Left hindlimb (tissue), 1 donor: ENCODE data around the gene CNTNAP2.

Source experiments
- DNase-seq: peaks from one replicate; pipeline ENCODE4 v3.0.0-alpha.2; 2018

Gene CNTNAP2

DNA sequence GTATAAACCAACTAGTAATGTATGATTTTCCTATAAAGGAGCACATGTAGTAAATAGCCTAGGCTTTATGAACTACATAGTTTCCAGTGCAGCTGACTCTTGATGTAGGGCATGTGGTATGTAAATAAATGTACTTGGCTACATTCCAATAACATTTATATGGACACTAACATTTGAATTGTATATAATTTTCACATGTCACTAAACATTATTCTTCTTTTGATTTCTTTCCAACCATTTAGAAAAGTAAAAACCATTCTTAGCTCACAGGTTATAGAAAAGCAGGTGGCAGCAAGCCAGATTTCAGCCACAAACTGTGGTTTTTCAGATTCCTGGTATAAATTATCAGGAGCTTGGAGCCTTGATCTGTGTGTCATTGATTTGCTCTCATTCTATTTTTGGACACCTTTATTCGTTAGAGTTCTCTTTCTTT, 1182.0 kb downstream of the CNTNAP2 start:
- no peak for DNase-seq

DNA sequence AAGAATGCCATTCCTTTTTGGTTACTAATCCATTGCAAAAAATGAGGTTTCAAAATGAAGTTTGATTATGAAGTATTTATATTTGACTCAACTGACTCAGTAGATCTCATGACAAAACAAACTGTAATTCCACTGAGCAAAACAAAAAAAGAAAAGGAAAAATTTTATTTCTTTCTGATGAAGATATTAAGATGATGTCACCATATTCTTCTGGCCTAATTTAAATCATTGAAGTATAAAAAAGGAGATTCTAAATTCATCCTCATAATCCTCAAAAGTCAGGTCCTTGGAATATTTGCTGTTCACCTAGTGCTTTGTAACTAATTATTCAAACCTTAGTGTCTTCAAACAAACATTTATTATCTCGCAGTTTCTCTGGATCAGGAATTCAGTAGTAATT, 1183.7 kb downstream of the CNTNAP2 start:
- no peak for DNase-seq

DNA sequence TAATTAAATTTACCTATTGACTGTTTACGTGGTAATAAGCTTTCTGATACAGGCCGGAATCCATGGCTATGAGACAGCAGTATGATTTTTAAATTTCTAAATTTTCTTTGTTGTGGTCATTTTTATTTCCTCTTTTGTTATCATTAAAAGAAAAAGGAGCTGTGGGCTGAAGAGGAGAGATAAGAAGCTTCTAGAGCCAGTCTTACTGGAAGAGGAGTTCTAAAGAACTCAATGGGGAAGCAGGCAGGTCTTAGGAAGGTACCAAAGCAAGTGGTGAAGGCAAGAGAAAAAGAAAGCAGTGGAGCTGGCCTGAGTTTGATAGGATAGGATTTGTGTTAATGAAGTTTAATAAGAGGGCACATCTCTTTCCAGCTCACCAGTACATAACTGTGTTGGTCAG, 1187.8 kb downstream of the CNTNAP2 start:
- no peak for DNase-seq

DNA sequence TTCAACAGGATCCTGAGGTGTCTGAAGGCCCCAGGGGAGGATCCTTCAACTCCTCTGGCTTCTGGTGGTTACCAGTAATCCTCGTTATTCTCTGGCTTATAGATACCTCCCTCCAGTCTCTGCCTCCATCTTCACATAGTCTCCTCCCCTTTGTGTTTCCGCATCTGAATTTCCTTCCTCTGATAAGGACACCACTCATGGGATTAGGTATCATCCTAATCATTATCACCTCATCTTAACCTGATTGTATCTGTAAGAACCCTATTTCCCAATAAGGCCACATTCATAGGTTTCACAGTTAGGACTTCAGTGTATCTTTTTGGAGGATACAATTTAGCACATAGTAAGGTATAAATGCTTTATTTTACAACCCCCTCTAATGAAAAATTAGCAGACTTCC, 1189.2 kb downstream of the CNTNAP2 start:
- DNase-seq = no peak

DNA sequence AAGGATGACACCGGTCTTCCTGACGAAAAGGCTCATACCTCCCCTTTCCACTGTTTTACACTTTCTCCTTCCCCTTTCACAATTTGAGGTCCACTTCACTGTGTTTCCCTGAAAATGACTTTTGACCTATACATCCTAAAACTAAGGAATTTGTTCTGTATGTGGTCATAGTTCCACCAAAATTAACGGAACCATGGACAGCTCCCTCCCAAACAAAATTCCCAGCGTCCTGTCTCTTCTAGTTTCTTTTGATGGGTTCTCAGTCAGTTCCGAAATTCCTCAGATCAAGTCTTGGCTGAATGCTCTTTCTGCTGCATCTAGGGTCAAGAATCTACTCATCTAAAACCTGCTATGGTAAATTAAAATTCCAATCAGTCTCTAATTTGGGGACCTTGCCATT, 1191.9 kb downstream of the CNTNAP2 start:
- no peak for DNase-seq

DNA sequence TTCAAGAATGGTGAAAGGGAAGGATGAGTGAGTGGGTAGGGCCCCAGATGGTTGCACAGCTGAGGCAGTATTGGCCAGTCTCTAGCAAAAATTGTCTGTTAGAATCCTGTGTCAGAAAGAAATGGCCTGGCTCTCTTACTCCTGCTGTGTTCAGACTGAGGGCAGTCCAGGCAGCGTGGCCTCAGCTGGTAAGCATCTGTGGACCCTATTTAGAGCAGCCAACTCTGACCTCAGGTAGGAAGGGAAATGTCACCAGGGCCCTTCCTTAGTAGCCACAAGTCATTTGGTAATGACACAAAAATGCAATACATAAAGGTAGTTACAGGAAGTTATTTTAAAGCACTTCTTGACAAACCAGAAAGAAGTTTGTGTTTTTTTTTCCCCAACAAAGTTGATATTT, 1194.7 kb downstream of the CNTNAP2 start:
- DNase-seq = no peak

DNA sequence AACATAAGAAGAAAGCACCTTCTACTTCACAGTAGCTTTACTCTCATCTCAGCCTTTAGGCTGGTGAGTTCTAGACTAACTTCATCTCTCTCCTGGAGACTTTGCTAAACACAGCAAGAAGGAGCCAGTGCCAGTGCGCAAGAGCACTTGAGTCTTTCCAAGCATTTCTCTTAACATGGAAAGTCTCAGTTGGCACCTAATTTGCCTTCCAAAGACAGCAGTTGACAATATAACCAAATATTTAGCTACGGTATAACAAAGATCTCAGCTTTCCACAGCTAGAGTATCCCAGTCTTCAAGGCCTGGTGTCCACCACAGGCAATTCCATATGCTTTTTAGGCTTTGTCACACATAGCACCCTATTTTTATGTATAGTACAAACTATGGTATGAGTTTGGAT, 1204.9 kb downstream of the CNTNAP2 start:
- no peak for DNase-seq

DNA sequence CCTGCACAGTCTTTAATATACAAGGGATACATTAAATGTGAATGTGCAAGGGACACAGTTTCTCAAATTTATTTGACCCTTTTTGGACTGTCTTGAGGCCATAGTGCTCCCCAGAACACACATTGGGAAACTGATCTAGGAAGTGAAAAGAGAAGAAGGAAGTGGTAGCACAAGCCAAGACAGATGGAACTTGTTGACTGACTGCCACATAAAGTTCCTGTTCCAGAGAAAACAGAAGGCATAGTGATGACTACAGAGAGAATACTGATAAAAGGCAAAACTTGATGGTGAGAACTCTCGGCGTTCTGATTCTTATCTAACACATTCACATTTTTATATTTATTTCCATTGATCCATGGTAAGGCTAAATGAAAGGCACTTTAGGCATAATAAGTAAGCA, 1216.4 kb downstream of the CNTNAP2 start:
- no peak for DNase-seq

DNA sequence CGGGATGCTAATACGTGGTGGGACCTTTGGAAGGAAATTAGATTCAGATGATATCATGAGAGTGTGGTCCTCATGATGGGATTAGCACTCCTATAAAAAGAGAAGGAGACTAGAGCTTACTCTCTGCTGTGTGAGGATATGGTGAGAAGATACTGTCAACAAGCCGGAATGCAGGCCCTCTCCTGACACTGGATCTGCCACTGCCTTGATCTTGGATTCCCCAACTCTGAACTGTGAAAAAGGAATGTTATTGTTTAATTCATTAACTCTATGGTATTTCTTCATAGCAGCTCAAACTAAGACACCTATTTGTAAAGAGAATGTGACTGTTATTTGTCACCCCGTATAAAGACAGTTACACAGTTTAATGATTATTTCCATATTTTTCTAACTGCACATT, 1246.5 kb downstream of the CNTNAP2 start:
- no peak for DNase-seq

DNA sequence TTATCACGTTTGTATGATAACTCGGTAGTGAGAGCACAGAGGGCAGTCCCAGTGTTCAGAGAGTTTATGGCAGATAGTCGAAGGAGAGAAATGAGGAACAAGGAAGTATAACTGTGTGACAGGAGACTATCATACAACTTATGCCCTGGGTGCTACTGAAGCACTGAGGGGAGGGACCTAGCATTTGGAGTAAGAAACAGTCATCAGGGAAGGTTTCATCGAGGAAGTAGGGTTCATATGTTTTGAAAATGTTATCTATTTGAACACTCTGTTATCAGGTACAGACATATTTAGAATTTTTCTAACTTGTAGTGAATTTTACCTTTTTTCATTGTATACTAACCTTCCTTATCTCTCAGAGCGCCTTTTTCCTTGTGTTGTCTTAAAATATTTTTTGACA, 1259.6 kb downstream of the CNTNAP2 start:
- no peak for DNase-seq

DNA sequence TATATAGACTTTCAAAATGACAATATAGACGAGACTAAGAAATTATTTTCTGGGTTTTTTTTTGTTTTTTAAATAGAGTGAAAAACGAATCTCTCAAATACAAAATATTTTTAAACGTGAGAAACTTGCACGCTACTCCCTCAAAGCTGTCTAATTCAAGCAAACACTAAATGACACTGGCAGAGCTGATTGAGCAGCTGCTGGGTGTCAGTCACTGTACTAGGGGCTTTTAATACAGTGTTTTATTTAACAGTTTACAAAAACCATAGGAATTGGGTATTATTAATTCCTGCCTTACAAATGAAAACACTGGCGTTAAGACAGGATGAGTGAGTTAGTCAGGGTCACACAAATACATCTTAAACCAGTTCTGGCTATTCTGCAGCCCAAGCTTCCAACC, 1264.3 kb downstream of the CNTNAP2 start:
- no peak for DNase-seq

DNA sequence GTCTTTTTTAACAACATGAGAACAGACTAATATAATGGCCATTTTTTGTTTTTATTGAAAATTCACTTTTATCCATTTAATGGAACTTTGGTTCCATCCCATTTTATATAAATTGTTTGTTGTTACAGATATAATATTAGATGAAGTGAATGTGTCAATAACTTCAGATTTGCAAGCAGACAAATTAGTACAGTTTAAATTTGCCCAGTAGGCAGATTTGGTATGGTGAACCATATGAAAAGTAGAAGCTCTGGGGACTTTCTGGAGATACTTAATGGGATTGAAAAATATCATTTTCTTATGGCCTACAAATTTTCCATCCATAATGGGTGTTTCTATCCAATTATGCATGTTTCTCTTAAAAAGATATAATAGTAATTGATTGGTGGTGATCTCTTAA, 1277.7 kb downstream of the CNTNAP2 start:
- no peak for DNase-seq

DNA sequence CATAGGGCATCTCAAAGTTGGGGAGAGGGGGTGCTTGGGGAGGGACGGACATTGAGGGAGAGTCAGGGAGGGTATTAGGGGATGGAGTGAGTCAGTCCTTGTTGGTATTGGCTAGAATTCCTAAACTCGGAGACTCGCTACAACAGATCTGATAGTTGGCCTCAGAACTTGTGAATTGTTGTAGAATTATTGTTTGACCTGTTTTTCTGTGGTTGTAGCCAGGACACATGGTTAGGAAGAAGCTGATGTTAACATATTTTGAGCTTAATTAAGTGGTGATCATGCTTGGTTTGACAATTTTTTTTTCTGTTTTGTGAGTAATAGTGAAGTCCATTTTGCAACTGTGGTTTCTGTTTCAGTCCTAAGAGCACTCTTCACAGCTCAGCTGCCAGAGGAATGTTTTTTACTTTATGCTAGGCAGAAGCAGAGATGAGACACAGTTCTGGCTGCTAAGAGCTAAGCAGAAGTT, 1283.7 kb downstream of the CNTNAP2 start:
- no peak for DNase-seq

DNA sequence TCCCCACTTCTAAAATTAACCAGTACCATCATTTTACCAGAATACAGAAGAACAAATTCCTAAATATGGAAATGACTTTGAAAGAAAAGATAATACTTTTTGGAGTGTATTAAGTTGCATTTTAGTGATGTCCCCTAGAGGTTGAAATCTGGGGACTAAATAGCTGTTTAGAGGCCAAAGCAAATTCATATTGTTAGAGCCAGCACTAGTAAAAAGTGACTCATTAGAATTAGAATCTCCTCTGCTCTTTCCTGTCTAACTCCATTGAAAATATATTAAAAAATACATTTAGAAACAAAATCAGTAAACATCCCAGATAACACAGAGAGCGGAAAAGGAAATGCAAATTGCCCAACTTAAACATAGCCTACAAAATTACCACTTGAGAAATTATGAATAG, 1284.3 kb downstream of the CNTNAP2 start:
- no peak for DNase-seq

DNA sequence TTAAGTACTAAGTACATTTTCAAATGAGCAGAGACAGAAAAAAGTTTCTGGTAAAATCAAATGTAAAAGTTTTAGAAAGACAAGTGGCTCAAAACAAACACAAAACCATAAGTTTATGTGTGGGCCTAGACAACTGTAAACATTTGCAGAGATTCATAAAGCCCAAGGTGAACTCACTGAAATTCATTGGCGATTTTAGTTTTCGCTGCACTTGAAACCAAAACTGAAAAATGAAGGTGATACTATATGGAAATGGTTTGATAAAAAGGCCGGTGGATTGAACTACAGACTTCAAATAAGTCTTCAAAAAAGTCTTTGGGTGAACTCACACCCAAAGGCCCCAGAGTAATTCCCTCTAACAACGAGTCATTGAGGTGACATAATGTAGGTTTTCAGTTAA, 1289.0 kb downstream of the CNTNAP2 start:
- no peak for DNase-seq

DNA sequence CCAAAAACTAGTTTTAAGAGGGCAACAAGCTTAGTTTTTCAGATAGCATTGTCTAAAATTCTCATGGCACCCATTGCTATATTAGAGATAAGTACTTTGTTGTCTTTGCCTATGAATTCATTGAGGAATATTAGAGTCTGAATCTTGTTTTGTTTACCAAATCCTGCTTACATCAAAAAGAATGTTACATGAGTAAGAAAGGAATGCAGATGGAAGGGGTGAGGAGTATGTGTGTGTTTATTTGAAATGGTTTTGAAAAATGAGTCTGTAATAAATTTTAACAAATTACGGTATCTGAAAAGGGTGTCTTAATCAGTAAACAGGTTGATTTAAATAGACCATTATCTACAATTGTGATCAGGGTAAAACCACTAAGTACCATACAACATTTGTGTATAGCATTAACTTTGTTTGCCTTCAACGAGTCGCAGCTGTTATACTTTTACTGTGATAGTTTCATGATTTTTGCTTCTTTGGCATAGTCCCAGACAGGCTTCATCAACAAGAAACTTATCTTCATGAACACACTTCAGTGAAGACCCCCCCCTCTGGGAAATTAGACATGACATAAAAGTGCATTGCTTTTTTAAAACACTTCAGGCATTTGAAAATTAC, 1290.0 kb downstream of the CNTNAP2 start:
- DNase-seq = no peak

DNA sequence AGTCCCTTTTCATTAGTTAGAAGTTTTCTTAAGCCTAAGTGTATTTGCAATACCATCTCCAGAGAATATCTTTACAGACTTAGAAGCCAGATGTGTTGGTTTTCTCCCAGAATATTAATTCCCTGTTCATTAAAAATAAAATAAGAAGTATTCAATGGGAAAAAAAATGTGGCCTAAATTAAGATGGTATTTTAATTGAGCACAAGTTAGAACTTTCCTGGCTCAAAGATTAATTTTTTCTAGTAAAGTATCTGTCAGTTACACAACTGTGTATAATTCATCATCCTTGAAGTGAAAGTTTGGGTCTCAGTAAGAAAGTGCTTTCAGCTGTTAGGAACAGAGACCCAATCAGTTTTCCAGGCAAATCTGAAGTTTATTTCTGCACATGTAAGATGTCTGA, 1294.5 kb downstream of the CNTNAP2 start:
- DNase-seq = no peak

DNA sequence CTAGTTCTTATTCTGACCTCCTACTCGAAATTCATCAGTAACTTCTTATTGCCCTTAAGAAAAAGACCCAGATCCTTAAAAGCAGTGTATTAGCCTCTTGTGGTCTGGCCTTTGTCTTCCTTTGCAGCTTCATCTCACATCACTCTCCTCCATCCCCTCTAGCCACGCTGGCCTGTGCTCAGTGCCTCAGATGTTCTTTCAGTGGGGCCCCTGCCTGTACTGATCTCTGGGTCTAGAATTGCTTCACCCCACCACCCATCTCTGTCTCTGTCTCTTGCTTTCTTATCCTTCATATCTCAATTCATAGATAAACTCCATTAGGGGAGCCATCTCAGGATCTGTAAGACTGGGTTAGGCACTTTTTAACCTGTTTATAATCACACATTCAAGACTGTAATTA, 1295.5 kb downstream of the CNTNAP2 start:
- no peak for DNase-seq

DNA sequence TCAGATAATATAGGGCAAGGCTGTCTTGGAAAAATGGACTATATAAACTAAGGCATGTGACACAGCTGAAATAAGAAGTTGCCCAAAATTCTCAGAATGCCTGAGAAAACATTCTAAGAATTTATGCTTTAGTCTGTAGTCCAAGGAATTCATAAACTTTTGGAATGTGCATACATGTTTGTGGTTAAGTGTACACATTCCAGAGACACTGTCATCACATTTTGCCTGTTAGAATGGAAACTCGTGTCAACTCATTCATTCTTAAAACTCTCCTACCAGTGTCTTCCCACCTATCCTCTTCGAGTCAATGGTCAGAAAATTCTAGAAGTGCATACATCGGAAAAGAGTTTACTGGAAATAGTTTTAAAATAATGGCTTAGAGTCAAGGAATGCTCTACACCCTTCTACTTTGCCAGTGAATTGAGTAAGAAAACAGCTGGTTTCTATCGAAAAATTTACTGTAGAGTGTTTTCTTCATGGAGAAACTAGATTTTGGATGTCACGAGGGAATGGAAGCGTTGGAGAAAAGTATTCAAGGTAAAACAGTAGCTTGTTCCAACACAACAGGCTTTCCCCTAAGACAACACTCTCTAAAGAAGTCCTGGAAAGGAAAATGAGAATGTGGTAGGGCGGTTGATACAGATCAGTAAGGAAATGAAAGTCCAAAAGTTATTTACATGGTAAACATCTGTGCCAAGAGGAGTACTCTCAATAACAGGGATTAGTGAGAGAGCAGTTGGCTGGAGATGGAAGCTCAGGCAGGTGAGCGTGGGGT, 1296.4 kb downstream of the CNTNAP2 start:
- DNase-seq = no peak

DNA sequence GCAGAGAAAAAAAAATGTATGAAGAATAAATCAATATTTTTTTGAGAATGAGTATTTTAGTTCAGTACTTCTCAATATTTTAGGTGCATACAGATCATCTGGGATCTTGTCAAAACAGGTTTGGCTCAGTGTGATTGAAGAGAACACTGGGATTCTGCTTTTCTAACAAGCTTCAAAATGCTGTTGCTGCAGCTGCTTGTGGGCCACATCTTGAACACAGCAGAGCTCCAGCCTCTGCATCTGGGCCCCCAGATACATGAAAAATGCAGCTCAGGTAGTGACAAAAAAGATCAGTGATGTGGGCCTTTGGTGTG, 1296.9 kb downstream of the CNTNAP2 start:
- no peak for DNase-seq

DNA sequence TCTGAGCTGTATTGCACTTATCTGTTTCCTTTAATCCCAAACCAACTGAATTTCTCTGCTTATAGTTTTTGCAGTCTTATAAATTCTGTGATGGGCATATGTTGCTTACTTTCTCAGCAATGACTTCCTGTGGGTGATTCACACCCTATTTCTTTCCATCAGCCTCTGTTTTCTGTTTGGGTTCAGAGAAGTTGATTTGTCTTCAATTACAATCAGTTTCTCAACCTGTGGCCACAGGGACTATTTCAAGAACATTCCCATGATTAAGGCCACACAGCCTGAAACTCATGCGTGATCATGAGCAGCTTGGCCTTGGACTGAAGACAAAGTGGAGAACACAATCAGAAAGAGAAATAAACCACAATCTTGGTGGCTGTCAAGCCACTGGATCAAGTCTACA, 1299.4 kb downstream of the CNTNAP2 start:
- DNase-seq = no peak

DNA sequence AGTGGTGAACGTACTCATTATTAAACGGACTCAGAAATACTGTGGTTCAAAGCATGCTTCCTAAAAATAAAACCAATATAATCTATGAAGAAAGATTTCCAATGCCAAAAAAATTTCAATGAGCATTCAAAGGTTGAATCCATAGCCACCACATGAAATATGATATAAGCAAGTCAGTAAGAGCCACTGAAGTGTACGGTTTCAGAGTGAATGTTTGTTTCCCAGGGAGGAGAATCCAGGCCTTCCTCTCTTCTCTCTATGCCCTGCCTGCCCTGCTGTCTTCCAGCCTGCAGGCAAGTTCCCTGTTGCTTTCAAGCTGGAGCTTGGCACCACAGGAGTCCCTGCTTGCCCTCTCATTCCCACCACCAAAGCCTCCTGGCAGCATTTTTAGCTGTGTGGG, 1302.4 kb downstream of the CNTNAP2 start:
- no peak for DNase-seq

DNA sequence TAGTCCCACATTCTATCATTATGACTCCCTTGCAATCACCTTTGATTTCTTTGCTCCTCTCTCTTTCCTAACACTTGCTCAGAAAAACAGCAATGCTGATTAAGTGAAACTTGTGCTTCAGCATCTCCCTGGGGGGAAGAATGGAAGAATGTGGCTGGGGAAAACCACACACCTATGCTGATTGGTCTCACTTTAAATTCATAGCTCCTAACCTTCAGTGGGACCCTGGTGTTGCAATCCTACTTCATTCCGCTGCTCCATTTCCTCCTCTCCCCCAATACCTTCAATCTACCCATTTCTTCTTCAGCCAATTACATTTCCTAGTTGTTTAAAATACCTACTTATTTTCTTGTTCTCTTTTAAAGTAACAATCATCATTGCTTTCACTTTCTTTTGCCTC, 1307.3 kb downstream of the CNTNAP2 start:
- DNase-seq = no peak

DNA sequence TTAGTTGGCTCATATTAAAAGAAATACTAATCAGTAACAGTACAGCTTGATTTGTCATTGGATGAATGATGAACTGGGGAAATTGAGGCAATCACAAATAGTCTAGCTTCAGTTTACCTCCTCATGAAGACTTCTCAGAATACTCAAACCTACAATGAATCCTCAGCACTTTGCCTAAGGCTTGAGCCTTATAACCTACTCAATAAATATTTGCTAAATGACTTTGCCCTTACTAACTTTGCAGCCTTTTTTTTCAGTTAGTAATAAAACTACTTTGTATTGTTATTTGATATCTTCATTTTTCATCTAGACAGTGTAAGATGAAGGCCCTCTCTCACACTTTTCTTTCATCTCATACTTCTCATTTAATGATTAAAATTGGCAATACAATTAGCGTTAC, 1311.5 kb downstream of the CNTNAP2 start:
- no peak for DNase-seq

DNA sequence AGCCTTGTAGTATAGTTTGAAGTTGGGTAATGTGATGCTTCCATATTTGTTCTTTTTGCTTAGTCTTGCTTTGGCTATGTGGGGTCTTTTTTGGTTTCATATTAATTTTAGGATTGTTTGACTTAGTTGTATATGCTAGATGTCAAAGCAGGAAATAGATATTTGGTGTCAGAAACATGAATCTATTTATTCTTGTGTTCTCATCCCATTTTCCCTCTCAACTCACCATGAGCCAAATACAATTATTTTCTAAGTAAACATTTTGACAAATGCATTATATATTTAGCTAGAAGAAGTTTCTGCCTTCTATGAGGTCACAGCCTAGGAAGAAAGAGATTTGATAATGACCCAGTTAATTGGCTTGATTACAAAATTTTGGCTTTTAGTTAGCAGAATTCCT, 1313.4 kb downstream of the CNTNAP2 start:
- no peak for DNase-seq
